ENCODE data around the gene USP50. TPM values are rescaled to one million over a fixed set of nuclear protein-coding genes. Genes with fewer than 3 reads are reported as not detected.
"Not testable (repeated sequence)": the region's sequence is repeated elsewhere in the genome, so short reads cannot be mapped to it uniquely, and the experiment has no call there.

Gene USP50
- total and polyA plus RNA-seq, 4 donors = 0.81 to 1.1 TPM; not detected in 2

GRCh38 chr15:50531163-50531562 is 15.3 kb downstream of the USP50 start:
- Histone ChIP-seq H3K27me3 (ENCODE audit: control insufficient read depth in 1 of 2, insufficient read depth in 2 of 2, low read length in 1 of 2) (no peaks in the 10 kb centered on the region), H3K4me3 (ENCODE audit: low read length in 2 of 2) (no peak overlapping the region), H3K9me3 (ENCODE audit: control insufficient read depth, low read length) (no peaks in the 10 kb centered on the region), H3K36me3 (ENCODE audit: control insufficient read depth in 1 of 2, insufficient read depth in 2 of 2, low read length in 1 of 2) (no peaks in the 10 kb centered on the region), H3K4me1 (ENCODE audit: control insufficient read depth in 1 of 2, insufficient read depth in 2 of 2, low read length in 2 of 2) (no peaks in the 10 kb centered on the region), H3K27ac (ENCODE audit: low read depth in 1 of 2, low read length in 2 of 2) (no peak overlapping the region)
- 90% methylated on average over 4 of the region's 4 CpGs for WGBS, 2 donors
- intact Hi-C loops (cut with DNase I) = no loop called here
- ATAC-seq (ENCODE audit: low FRiP score) (no peak), DNase-seq (no peak)

- Histone ChIP-seq H3K4me3 (ENCODE audit: low read length in 2 of 2) (no peak overlapping the region), H3K36me3 (ENCODE audit: control insufficient read depth in 1 of 2, insufficient read depth in 2 of 2, low read length in 1 of 2) (no peaks in the 10 kb centered on the region), H3K9me3 (ENCODE audit: control insufficient read depth, low read length) (no peaks in the 10 kb centered on the region), H3K27ac (ENCODE audit: low read depth in 1 of 2, low read length in 2 of 2) (no peak overlapping the region), H3K27me3 (ENCODE audit: control insufficient read depth in 1 of 2, insufficient read depth in 2 of 2, low read length in 1 of 2) (no peaks in the 10 kb centered on the region), H3K4me1 (ENCODE audit: control insufficient read depth in 1 of 2, insufficient read depth in 2 of 2, low read length in 2 of 2) (no peaks in the 10 kb centered on the region)
- DNase-seq = no peak
- WGBS, 2 donors = 31 to 32% methylated on average over 5 of the region's 5 CpGs
- intact Hi-C loops (cut with DNase I) = no loop called here
- no peak for ATAC-seq (ENCODE audit: low FRiP score)
Observed at GRCh38 chr15:50523851-50524251, 22.6 kb downstream of the USP50 start.

- no peaks in the 10 kb centered on the region for H3K27me3 ChIP-seq (ENCODE audit: control insufficient read depth in 1 of 2, insufficient read depth in 2 of 2, low read length in 1 of 2)
- no peak for DNase-seq
- no peak overlapping the region for H3K27ac ChIP-seq (ENCODE audit: low read depth in 1 of 2, low read length in 2 of 2)
- no peak overlapping the region for H3K4me3 ChIP-seq (ENCODE audit: low read length in 2 of 2)
- no peak for ATAC-seq (ENCODE audit: low FRiP score)
- H3K4me1 ChIP-seq (ENCODE audit: control insufficient read depth in 1 of 2, insufficient read depth in 2 of 2, low read length in 2 of 2) = no peaks in the 10 kb centered on the region
- H3K9me3 ChIP-seq (ENCODE audit: control insufficient read depth, low read length) = no peaks in the 10 kb centered on the region
- H3K36me3 ChIP-seq (ENCODE audit: control insufficient read depth in 1 of 2, insufficient read depth in 2 of 2, low read length in 1 of 2) = no peaks in the 10 kb centered on the region
- intact Hi-C loops (cut with DNase I) = no loop called here
- WGBS, 2 donors = 49 to 55% methylated on average over 7 of the region's 7 CpGs
Observed at GRCh38 chr15:50519740-50520425, 26.6 kb downstream of the USP50 start.

DNA sequence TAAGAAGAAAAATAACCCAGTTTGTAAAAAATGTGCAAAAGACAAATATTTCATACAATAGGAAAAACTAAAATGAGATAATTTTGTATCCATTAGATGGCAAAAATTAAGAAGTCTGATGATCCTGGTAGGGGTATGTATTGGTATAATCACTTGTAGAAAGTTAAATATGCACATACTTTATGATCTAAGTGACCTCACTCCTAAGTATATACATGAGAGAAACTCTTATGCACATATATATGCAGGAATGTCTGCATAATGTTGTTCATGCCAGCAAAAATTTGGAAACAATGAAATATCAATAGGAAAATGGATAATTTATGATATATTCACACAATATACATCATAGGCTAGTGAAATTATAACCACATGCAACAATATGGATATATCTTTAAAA is 33.5 kb downstream of the USP50 start:
- Histone ChIP-seq H3K27ac (ENCODE audit: low read depth in 1 of 2, low read length in 2 of 2) (no peak overlapping the region), H3K9me3 (ENCODE audit: control insufficient read depth, low read length) (no peaks in the 10 kb centered on the region), H3K27me3 (ENCODE audit: control insufficient read depth in 1 of 2, insufficient read depth in 2 of 2, low read length in 1 of 2) (no peaks in the 10 kb centered on the region), H3K4me3 (ENCODE audit: low read length in 2 of 2) (no peak overlapping the region), H3K36me3 (ENCODE audit: control insufficient read depth in 1 of 2, insufficient read depth in 2 of 2, low read length in 1 of 2) (no peaks in the 10 kb centered on the region), H3K4me1 (ENCODE audit: control insufficient read depth in 1 of 2, insufficient read depth in 2 of 2, low read length in 2 of 2) (no peaks in the 10 kb centered on the region)
- ATAC-seq (ENCODE audit: low FRiP score) (no peak), DNase-seq (no peak)
- intact Hi-C loops (cut with DNase I) = no loop called here

DNA sequence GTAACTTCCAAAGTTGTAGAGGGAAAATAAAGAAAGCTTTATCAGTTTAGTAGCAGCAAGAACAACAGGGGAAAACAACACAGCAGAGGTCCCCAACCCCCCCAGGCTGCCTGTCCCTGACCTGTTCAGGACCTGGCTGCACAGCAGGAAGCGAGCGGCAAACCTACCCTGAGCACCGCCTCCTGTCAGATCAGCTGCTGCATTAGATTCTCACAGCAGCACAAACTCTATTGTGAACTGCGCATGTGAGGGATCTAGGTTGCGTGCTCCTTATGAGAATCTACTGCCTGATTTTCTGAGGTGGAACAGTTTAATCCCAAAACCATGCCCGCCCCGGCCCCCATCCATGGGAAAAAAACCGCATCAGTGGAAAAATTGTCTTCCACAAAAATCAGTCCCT is 40.3 kb downstream of the USP50 start:
- H3K4me1 ChIP-seq (ENCODE audit: control insufficient read depth in 1 of 2, insufficient read depth in 2 of 2, low read length in 2 of 2) = no peaks in the 10 kb centered on the region
- no peak for ATAC-seq (ENCODE audit: low FRiP score)
- H3K27me3 ChIP-seq (ENCODE audit: control insufficient read depth in 1 of 2, insufficient read depth in 2 of 2, low read length in 1 of 2) = no peaks in the 10 kb centered on the region
- DNase-seq = no peak
- H3K4me3 ChIP-seq (ENCODE audit: low read length in 2 of 2) = no peak overlapping the region
- WGBS, 2 donors = 51 to 59% methylated on average over 8 of the region's 8 CpGs
- H3K36me3 ChIP-seq (ENCODE audit: control insufficient read depth in 1 of 2, insufficient read depth in 2 of 2, low read length in 1 of 2) = no peaks in the 10 kb centered on the region
- intact Hi-C loops (cut with DNase I) = no loop called here
- H3K27ac ChIP-seq (ENCODE audit: low read depth in 1 of 2, low read length in 2 of 2) = no peak overlapping the region
- H3K9me3 ChIP-seq (ENCODE audit: control insufficient read depth, low read length) = no peaks in the 10 kb centered on the region

DNA sequence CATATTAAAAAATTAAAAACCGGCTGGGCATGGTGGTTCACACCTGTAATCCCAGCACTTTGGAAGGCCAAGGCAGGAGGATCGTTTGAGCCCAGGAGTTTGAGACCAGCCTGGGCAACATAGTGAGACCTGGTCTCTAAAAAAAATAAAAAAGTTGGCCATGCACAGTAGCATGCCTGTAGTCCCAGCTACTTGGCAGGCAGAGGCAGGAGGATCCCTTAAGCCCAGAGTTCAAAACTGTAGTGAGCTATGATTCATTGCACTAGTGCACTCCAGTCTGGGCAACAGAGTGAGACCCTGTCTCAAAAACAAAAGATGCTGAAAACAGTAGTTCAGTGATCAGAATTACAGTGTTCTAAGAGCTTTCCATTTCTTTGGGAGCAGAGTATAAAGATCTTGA is 40.8 kb downstream of the USP50 start:
- H3K4me1 ChIP-seq (ENCODE audit: control insufficient read depth in 1 of 2, insufficient read depth in 2 of 2, low read length in 2 of 2); intact Hi-C loops (cut with DNase I); DNase-seq: not testable (repeated sequence)

GRCh38 chr15:50503144-50503543 is 43.3 kb downstream of the USP50 start:
- Histone ChIP-seq H3K9me3 (ENCODE audit: control insufficient read depth, low read length) (no peaks in the 10 kb centered on the region), H3K27ac (ENCODE audit: low read depth in 1 of 2, low read length in 2 of 2) (no peak overlapping the region), H3K27me3 (ENCODE audit: control insufficient read depth in 1 of 2, insufficient read depth in 2 of 2, low read length in 1 of 2) (no peaks in the 10 kb centered on the region), H3K4me1 (ENCODE audit: control insufficient read depth in 1 of 2, insufficient read depth in 2 of 2, low read length in 2 of 2) (no peaks in the 10 kb centered on the region), H3K36me3 (ENCODE audit: control insufficient read depth in 1 of 2, insufficient read depth in 2 of 2, low read length in 1 of 2) (peaks cover 1 to 3% of the 10 kb centered on the region in 2 donors), H3K4me3 (ENCODE audit: low read length in 2 of 2) (no peak overlapping the region)
- ATAC-seq (ENCODE audit: low FRiP score) = no peak
- DNase-seq = no peak
- intact Hi-C loops (cut with DNase I) = no loop called here
- 94 to 96% methylated on average over 7 of the region's 7 CpGs for WGBS, 2 donors

More for the DNA sequence above, 40.8 kb downstream of the USP50 start:
- H3K36me3 ChIP-seq (ENCODE audit: control insufficient read depth in 1 of 2, insufficient read depth in 2 of 2, low read length in 1 of 2); H3K4me3 ChIP-seq (ENCODE audit: low read length in 2 of 2); H3K27ac ChIP-seq (ENCODE audit: low read depth in 1 of 2, low read length in 2 of 2); H3K9me3 ChIP-seq (ENCODE audit: control insufficient read depth, low read length); H3K27me3 ChIP-seq (ENCODE audit: control insufficient read depth in 1 of 2, insufficient read depth in 2 of 2, low read length in 1 of 2); ATAC-seq (ENCODE audit: low FRiP score): not testable (repeated sequence)
- WGBS, 2 donors = 83 to 87% methylated on average over 2 of the region's 2 CpGs

- no peak overlapping the region for H3K27ac ChIP-seq (ENCODE audit: low read depth in 1 of 2, low read length in 2 of 2)
- H3K4me3 ChIP-seq (ENCODE audit: low read length in 2 of 2) = no peak overlapping the region
- H3K36me3 ChIP-seq (ENCODE audit: control insufficient read depth in 1 of 2, insufficient read depth in 2 of 2, low read length in 1 of 2) = peaks cover 2 to 3% of the 10 kb centered on the region in 2 donors
- WGBS, 2 donors = 93 to 95% methylated on average over 4 of the region's 4 CpGs
- ATAC-seq (ENCODE audit: low FRiP score) = no peak
- no peaks in the 10 kb centered on the region for H3K4me1 ChIP-seq (ENCODE audit: control insufficient read depth in 1 of 2, insufficient read depth in 2 of 2, low read length in 2 of 2)
- H3K27me3 ChIP-seq (ENCODE audit: control insufficient read depth in 1 of 2, insufficient read depth in 2 of 2, low read length in 1 of 2) = no peaks in the 10 kb centered on the region
- no peak for DNase-seq
- no peaks in the 10 kb centered on the region for H3K9me3 ChIP-seq (ENCODE audit: control insufficient read depth, low read length)
- intact Hi-C loops (cut with DNase I) = no loop called here
Observed at GRCh38 chr15:50501815-50502214, 44.7 kb downstream of the USP50 start.

DNA sequence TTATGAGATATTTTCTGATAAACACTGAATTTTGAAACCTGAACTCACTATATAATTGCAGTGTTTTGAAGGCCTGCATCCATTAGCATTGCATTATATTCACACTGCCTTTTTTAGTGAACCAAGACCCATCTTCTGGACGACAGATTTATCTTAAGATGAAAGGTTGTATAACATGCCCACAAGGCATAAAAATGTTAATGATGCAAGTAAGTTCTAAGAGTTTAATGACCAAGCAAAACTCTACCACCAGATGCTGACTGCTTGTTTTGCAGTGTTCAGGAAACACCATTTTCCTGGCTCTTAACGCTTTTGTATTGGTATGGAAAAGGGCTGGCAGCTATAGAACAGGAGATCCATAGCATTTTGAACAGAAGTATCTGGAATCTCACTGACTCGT is 46.1 kb downstream of the USP50 start:
- ATAC-seq (ENCODE audit: low FRiP score) (no peak), DNase-seq (no peak)
- Histone ChIP-seq H3K4me3 (ENCODE audit: low read length in 2 of 2) (no peak overlapping the region), H3K36me3 (ENCODE audit: control insufficient read depth in 1 of 2, insufficient read depth in 2 of 2, low read length in 1 of 2) (peaks cover 3% of the 10 kb centered on the region in 2 donors), H3K4me1 (ENCODE audit: control insufficient read depth in 1 of 2, insufficient read depth in 2 of 2, low read length in 2 of 2) (no peaks in the 10 kb centered on the region), H3K9me3 (ENCODE audit: control insufficient read depth, low read length) (no peaks in the 10 kb centered on the region), H3K27ac (ENCODE audit: low read depth in 1 of 2, low read length in 2 of 2) (no peak overlapping the region), H3K27me3 (ENCODE audit: control insufficient read depth in 1 of 2, insufficient read depth in 2 of 2, low read length in 1 of 2) (no peaks in the 10 kb centered on the region)
- intact Hi-C loops (cut with DNase I) = no loop called here
- WGBS, 2 donors = 54 to 58% methylated on average over 3 of the region's 3 CpGs
